ENCODE results near the gene PRDM16. TPM values are rescaled to one million over a fixed set of nuclear protein-coding genes. Genes with fewer than 3 reads are reported as not detected.

PRDM16 gene
- total RNA-seq (2014; rRNA removed): not detected in 2 replicates
- polyA plus RNA-seq (2012): 0.04 TPM

DNA sequence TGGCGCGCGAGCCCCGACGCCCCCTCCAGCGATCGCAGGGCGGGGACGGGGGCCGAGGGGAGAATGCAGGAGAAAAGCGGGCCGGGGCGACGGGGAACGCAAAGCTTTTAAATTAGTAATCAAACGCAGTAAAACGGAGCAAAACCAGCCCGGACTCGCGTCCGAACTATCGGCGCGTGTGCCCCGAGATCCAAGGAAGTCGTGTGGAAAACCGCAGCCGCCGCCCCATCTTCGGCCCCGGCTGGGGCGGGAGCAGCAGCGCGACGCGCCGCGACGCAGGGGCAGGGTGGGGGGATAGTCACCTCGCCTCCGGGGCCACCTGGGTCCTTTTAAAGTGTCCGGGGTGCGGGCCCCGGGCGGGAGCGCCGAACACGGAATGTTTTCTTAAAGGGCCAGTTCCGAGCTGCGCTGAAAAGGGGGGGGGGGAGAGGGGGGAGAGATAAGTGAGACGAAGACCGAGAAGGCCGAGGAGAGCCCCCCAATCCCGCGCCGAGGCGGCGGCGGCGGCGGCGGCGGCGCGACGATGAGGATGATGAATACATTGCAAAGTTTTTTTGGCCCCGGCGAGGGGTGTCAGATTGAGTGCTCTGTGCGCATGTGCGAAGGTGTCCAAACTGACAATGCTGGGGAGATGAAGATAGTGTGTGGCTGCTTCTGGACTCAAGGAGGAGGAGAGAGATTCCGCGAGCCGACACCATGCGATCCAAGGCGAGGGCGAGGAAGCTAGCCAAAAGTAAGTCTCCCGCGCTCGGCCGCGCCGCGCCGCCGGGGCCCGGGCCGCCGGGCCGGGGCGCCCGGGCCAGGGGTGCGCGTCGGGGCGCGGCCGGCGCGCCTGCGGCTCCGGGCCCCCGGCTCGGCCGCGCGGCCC, at the start of gene PRDM16:
Gene PRDM16, plus strand, starts transcription at position 640 of the 868 bp plus-strand sequence. Its CDS starts 57 bp downstream, at position 697.
- peak; percentile 2 for DNase-seq (ENCODE audit: low read depth)

DNA sequence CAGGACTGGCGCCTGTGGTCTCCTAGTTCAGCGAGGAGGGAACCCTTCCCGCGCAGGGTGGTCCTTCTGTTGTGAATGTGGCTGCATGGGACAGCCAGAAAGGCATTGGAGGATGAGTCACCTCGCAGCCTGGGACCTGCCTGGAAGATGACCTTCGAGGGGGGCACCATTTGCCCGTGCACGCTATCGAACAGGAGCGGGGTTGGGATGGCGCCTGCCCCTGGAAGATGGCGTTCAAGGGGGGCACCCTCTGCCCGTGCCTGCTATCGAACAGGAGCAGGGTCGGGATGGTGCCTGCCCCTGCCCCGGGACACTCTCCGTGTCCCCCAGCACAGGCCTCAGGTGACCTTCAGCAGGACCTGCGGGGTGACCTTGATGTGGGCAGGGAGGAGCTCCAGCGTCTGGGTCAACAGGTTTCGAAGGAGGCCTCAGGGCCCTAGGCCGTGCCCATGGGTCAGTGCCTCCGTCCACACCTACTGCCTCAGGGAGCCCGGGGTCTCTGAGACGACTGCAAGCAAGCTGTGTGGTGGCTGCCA, 49.4 kb upstream of the PRDM16 start:
- DNase-seq (ENCODE audit: low read depth): no peak

DNA sequence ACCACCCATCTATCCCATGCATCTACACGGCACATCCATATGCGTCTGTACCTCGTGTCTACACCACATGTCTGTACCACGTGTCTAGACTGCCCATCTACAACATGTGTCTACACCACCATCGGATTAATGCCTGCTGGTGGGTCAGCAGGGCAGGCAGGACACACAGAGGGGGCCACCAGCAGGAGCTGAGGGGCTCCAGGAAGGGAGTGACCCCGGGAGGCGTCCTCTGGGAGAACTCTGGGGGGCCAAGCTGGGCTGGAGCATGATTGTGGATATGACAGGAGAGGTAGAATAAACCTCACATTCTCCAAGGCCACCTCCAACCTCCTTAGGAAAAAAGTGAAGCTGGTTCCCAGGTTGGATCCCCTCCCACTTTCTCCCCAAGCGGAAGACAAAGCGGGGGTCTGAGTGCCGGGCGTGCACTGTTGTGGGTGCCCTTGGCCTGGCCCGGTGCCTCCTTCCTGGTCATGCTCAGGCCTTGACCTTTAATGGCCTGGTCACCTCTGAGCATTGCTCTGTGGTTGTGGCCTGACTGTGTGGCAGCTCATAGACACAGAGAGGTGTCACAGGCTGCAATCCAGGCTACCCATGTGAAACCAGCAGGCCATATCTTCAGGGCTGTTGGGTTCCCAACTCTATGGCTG, 48.6 kb upstream of the PRDM16 start:
- DNase-seq (ENCODE audit: low read depth): no peak

DNA sequence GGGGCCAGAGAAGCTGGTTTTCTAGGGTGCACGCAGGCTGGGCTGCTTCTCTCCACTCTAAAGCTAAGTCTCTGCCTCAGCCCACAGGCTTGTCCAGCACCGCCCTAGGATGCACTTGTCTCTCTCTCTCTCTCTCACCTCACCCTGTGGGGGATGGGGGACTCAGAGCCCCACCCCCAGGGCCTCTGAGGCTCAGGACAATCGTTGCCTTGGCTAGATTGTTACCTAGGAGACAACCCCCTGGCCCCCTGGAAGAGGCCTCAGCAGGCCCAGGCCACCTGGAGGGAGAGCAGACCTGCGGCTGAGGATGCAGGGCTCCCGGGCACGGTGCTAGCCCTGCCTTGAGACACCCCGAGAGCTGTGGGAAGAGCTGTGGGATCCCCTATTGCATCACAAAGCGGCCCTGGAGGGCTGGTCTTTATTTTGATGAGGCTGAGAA, 47.8 kb upstream of the PRDM16 start, which contains the start of gene ACTRT2:
Gene ACTRT2, plus strand, starts transcription at position 235 of the 439 bp plus-strand sequence. CDS start 220 bp downstream, outside the sequence.
- DNase-seq (ENCODE audit: low read depth): no peak

- no peak for DNase-seq (ENCODE audit: low read depth)
These were observed 47.1 kb upstream of the PRDM16 start for GRCh38 chr1:3021801-3022401.

DNA sequence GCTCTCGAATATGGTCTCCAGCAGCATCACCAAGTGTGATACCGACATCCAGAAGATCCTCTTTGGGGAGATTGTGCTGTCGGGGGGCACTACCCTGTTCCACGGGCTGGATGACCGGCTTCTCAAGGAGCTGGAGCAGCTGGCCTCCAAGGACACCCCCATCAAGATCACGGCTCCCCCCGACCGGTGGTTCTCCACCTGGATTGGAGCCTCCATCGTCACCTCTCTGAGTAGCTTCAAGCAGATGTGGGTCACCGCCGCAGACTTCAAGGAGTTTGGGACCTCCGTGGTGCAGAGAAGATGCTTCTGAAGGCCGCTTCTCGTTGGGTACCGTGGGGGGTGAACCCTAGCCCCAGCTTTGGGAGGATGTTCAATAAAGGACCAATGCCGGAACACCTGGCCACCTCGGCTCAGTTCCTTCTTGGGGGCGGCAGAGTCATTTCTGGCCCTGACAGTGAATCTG, 46.5 kb upstream of the PRDM16 start:
- DNase-seq (ENCODE audit: low read depth): no peak

DNA sequence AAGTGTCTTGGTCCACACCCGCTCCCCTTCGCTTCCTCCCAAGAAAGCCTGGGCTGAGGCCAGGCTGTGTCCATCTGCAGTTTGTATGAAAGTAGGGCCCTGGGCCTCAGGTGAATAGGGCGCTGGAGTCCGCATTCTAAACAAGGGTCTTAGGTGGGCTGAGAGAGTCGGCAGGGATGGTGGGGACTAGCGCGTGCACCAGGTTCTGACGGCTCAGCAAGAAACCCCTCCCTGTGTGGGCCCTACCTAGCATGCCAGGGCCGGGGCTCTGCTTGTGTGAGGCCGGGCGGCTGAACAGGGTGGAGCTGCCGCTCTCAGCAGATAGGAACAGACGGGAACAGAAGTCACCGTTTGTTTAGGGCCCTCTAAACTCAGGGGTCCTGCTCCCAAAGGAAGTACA, 46.0 kb upstream of the PRDM16 start:
- DNase-seq (ENCODE audit: low read depth): no peak

DNA sequence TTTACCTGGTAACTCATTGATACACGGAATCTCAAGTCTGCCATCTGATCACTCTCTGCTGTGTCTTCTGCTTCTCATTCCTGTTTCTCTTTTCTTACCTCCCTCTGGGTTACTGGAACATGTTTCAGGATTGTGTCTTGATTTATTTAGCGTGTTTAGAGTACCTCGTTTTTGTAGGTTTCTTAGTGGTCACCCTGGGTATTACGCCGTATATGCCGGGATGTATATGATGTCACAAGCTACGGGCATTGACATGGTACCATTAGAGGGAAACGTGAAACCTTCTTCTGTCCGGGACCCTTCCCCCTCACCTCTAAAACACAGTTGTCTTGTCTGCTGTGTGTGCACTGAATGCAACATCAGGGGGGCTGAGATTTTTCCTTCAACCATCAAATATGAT, 45.0 kb upstream of the PRDM16 start:
- no peak for DNase-seq (ENCODE audit: low read depth)

DNA sequence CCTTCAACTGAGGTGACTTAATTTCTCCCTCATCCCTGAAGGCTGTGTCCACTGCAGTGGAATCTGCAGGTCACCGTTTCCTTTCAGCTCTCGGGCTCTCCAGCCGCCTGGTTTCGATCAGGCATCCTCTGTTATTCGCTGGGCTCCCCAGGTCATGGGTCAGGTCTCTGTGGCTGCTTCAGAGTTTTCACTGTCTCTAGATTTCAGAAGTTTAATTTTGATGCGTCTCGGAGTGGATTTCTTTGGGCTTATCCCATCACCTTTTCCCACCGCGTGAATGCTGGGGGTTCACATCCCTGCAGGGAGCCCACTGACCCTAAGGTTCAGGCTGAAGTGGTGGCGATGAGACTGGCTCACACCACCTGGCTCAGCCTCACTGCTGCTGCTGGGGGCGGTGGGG, 44.4 kb upstream of the PRDM16 start:
- DNase-seq (ENCODE audit: low read depth): no peak

- no peak for DNase-seq (ENCODE audit: low read depth)
These were observed 42.9 kb upstream of the PRDM16 start for GRCh38 chr1:3026124-3026523.

- no peak for DNase-seq (ENCODE audit: low read depth)
These were observed 42.2 kb upstream of the PRDM16 start for GRCh38 chr1:3026581-3027391.

DNA sequence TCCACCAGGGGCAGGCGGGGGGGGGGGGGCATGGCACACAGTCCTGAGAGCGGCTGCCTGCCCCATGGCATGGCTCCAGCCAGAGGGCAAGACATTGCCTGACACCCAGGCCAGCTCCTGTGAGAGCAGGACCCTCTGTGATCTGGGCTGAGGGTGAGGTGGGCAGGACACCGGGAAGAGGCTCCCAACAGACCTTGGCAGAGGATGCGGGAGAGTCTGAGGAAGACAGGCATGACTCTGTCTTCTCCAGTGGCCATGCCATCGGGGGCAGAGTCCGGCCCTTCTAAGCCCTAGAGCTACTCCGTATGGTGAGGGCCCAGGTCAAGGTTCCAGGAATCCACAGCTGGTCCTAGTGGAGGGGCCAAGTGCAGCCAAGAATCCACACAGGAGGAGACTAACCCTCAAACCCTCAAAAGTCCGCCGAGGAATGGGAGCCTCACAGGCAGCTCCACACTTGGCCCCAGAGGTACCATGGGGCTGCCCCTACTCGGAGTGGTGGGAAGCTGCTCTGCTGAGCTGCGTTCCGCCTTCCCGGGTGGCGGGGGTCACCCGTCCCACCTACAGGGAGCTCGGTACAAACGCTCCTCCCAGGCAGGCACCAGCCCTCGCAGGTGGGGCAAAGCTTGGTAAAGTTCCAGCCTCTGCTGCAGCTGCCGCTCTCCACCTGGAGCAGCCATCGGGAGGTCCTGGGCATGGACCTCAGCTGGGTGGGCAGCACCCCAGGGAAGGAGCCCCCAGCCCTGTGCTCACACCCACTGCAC, 41.2 kb upstream of the PRDM16 start:
- DNase-seq (ENCODE audit: low read depth): no peak

GRCh38 chr1:3028531-3029282, 40.3 kb upstream of the PRDM16 start:
- no peak for DNase-seq (ENCODE audit: low read depth)

GRCh38 chr1:3029481-3029961, 39.5 kb upstream of the PRDM16 start:
- DNase-seq (ENCODE audit: low read depth): no peak

DNA sequence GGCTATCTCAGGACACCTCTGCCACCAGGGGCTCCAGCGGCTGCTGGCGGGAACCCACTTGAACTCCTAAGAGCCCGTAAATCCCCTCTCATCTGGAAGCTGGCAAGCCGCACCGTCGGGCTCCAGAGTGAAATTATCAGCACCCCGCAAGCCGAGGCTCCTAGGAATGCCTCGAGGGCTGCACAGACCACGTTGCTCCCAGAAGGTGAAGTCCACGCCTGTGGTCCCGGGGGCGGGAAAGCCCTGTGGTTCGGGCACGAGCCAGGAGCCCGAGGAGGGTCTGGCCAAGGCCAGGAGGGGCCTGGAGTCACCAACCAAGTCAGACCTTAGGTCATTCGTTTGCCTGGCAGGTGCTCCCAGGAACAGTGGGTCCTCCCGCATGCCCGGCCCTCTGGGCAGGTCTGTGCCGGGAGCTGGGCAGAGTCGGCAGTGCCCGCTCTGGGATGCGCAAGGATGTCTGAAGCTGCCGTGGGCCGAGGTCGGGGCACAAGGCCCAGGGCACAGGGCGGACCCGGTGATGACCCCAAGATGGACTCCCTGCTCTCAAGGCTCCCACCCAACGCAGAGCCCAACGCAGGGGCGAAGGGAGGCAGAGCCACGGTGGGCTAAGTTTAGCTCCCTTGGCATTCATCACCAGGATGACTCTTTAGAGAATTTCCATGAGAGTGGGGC, 38.9 kb upstream of the PRDM16 start:
- DNase-seq (ENCODE audit: low read depth): no peak

- DNase-seq (ENCODE audit: low read depth): no peak
These were observed 38.2 kb upstream of the PRDM16 start for GRCh38 chr1:3030663-3031381.

- DNase-seq (ENCODE audit: low read depth): no peak
These were observed 37.4 kb upstream of the PRDM16 start for GRCh38 chr1:3031401-3032221.
